ENCODE measurements around the gene CFHR3. TPM values are rescaled to one million over a fixed set of nuclear protein-coding genes. Genes with fewer than 3 reads are reported as not detected.
"Not testable (repeated sequence)": the region's sequence is repeated elsewhere in the genome, so short reads cannot be mapped to it uniquely, and the experiment has no call there.

The CFHR3 gene
- total RNA-seq (2014; rRNA removed; shearing (Covaris generic)), result not detected in 2 replicates
- polyA plus RNA-seq (2015; cell fraction: cytosol; rRNA removed), result not detected in 2 replicates
- 0.86 TPM in 1 of 2 replicates, not detected in the other for polyA plus RNA-seq (2015; cell fraction: nucleus; rRNA removed)

- in situ Hi-C loops (cut with HindIII; ENCODE audit: low pct_unique_long_range_greater_than_20kb, low sequenced_read_pairs), result no loop called here
- no peak for DNase-seq (ENCODE audit: low read depth, low spot score)
These were observed at the start of gene CFHR3 for GRCh38 chr1:196774603-196775002. TSS of gene CFHR3 (plus strand) at chr1:196774840. CDS start at chr1:196774887, 47 bp downstream.

- in situ Hi-C loops (cut with HindIII; ENCODE audit: low pct_unique_long_range_greater_than_20kb, low sequenced_read_pairs), result no loop called here
- DNase-seq (ENCODE audit: low read depth, low spot score), result peak; percentile 9
These were observed 42.1 kb upstream of the CFHR3 start for GRCh38 chr1:196732526-196732925.

- in situ Hi-C loops (cut with HindIII; ENCODE audit: low pct_unique_long_range_greater_than_20kb, low sequenced_read_pairs), result no loop called here
- no peak for DNase-seq (ENCODE audit: low read depth, low spot score)
These were observed 41.3 kb upstream of the CFHR3 start for GRCh38 chr1:196733091-196733970.

GRCh38 chr1:196734006-196734405 is 40.6 kb upstream of the CFHR3 start:
- DNase-seq (ENCODE audit: low read depth, low spot score), result peak; percentile 64
- in situ Hi-C loops (cut with HindIII; ENCODE audit: low pct_unique_long_range_greater_than_20kb, low sequenced_read_pairs), result no loop called here

- peak; percentile 35 for DNase-seq (ENCODE audit: low read depth, low spot score)
- in situ Hi-C loops (cut with HindIII; ENCODE audit: low pct_unique_long_range_greater_than_20kb, low sequenced_read_pairs), result no loop called here
These were observed 40.2 kb upstream of the CFHR3 start for GRCh38 chr1:196734460-196734859.

- in situ Hi-C loops (cut with HindIII; ENCODE audit: low pct_unique_long_range_greater_than_20kb, low sequenced_read_pairs), result no loop called here
These were observed 35.9 kb upstream of the CFHR3 start for GRCh38 chr1:196738730-196739129.

GRCh38 chr1:196743244-196743643 is 31.4 kb upstream of the CFHR3 start:
- peak; percentile 63 for DNase-seq (ENCODE audit: low read depth, low spot score)
- in situ Hi-C loops (cut with HindIII; ENCODE audit: low pct_unique_long_range_greater_than_20kb, low sequenced_read_pairs), result not testable (repeated sequence)

More at GRCh38 chr1:196738730-196739129, 35.9 kb upstream of the CFHR3 start:
- DNase-seq (ENCODE audit: low read depth, low spot score), result no peak

- DNase-seq (ENCODE audit: low read depth, low spot score); in situ Hi-C loops (cut with HindIII; ENCODE audit: low pct_unique_long_range_greater_than_20kb, low sequenced_read_pairs): not testable (repeated sequence)
These were observed 9.5 kb upstream of the CFHR3 start for GRCh38 chr1:196765019-196765740.

- in situ Hi-C loops (cut with HindIII; ENCODE audit: low pct_unique_long_range_greater_than_20kb, low sequenced_read_pairs); DNase-seq (ENCODE audit: low read depth, low spot score): not testable (repeated sequence)
These were observed 4.8 kb upstream of the CFHR3 start for GRCh38 chr1:196769823-196770222.

- in situ Hi-C loops (cut with HindIII; ENCODE audit: low pct_unique_long_range_greater_than_20kb, low sequenced_read_pairs), result no loop called here
- DNase-seq (ENCODE audit: low read depth, low spot score), result no peak
These were observed 927 bp upstream of the CFHR3 start for GRCh38 chr1:196773713-196774112.

GRCh38 chr1:196774175-196774574 is 465 bp upstream of the CFHR3 start:
- DNase-seq (ENCODE audit: low read depth, low spot score), result no peak
- in situ Hi-C loops (cut with HindIII; ENCODE audit: low pct_unique_long_range_greater_than_20kb, low sequenced_read_pairs), result no loop called here

- no peak for DNase-seq (ENCODE audit: low read depth, low spot score)
- in situ Hi-C loops (cut with HindIII; ENCODE audit: low pct_unique_long_range_greater_than_20kb, low sequenced_read_pairs), result no loop called here
These were observed 3.0 kb downstream of the CFHR3 start for GRCh38 chr1:196777603-196778002.

GRCh38 chr1:196779093-196779492 is 4.5 kb downstream of the CFHR3 start:
- in situ Hi-C loops (cut with HindIII; ENCODE audit: low pct_unique_long_range_greater_than_20kb, low sequenced_read_pairs), result no loop called here
- peak; percentile 13 for DNase-seq (ENCODE audit: low read depth, low spot score)

GRCh38 chr1:196791252-196791651 is 16.6 kb downstream of the CFHR3 start:
- DNase-seq (ENCODE audit: low read depth, low spot score), result not testable (repeated sequence)

GRCh38 chr1:196794103-196794502 is 19.5 kb downstream of the CFHR3 start:
- DNase-seq (ENCODE audit: low read depth, low spot score); in situ Hi-C loops (cut with HindIII; ENCODE audit: low pct_unique_long_range_greater_than_20kb, low sequenced_read_pairs): not testable (repeated sequence)

More at GRCh38 chr1:196791252-196791651, 16.6 kb downstream of the CFHR3 start:
- in situ Hi-C loops (cut with HindIII; ENCODE audit: low pct_unique_long_range_greater_than_20kb, low sequenced_read_pairs), result not testable (repeated sequence)

- DNase-seq (ENCODE audit: low read depth, low spot score), result no peak
- in situ Hi-C loops (cut with HindIII; ENCODE audit: low pct_unique_long_range_greater_than_20kb, low sequenced_read_pairs), result no loop called here
These were observed 23.3 kb downstream of the CFHR3 start for GRCh38 chr1:196797891-196798290.

GRCh38 chr1:196801920-196802319 is 27.3 kb downstream of the CFHR3 start:
- in situ Hi-C loops (cut with HindIII; ENCODE audit: low pct_unique_long_range_greater_than_20kb, low sequenced_read_pairs); DNase-seq (ENCODE audit: low read depth, low spot score): not testable (repeated sequence)

- DNase-seq (ENCODE audit: low read depth, low spot score), result no peak
- in situ Hi-C loops (cut with HindIII; ENCODE audit: low pct_unique_long_range_greater_than_20kb, low sequenced_read_pairs), result no loop called here
These were observed 34.0 kb downstream of the CFHR3 start for GRCh38 chr1:196808529-196809235.
